ENCODE results near the gene ASIC4. TPM values are rescaled to one million over a fixed set of nuclear protein-coding genes. Genes with fewer than 3 reads are reported as not detected.

Gene ASIC4
- total and polyA plus RNA-seq, 2 of the 13 experiments (the other 11 are each of a cell fraction or from before 2014, with no cell fraction given), result 0.03 TPM; not detected in 1

DNA sequence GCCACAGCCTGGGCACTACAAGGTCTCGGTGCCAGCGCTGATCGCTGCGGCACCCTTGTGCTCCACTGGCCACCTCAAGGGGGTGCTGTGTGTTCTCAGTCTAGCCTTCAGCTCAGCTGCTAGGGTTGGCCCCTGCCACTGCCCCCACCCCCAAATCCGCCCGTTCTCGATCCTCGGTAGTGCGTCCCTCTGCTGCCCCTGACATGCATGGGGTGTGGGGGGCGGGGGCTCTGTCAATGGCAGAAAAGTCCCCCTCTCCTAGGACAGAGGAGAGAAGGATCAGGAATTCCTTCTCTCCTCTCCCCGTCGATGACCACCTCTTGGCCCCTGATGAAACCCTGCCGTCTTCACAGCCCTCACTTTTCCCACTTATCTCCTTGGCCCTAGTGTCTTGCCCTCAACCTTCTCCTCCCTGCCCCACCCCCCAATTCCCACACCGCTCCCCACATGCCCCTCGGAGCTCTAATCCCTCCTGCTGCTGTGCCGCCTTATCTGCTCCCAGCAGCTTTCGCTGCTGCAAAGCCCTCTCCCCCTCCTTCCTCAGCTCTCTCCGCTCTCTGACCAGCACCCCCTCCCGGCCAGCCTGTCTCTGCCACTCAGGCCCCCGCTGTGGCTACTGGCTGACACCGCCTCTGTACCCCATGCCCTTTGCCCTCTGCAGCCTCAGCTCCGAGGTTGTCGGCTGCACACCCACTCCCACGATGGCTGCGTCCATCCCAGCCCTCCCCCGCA lies 4.3 kb upstream of the ASIC4 start (continued):
- peak; percentile 20; the same call in 1 of the 2 replicates for TF ChIP-seq ZNF281 (CRISPR knock-in tag; IDR thresholded peaks at IDR 0.05; ENCODE audit: borderline replicate concordance)
- TF ChIP-seq, protein P1, sequence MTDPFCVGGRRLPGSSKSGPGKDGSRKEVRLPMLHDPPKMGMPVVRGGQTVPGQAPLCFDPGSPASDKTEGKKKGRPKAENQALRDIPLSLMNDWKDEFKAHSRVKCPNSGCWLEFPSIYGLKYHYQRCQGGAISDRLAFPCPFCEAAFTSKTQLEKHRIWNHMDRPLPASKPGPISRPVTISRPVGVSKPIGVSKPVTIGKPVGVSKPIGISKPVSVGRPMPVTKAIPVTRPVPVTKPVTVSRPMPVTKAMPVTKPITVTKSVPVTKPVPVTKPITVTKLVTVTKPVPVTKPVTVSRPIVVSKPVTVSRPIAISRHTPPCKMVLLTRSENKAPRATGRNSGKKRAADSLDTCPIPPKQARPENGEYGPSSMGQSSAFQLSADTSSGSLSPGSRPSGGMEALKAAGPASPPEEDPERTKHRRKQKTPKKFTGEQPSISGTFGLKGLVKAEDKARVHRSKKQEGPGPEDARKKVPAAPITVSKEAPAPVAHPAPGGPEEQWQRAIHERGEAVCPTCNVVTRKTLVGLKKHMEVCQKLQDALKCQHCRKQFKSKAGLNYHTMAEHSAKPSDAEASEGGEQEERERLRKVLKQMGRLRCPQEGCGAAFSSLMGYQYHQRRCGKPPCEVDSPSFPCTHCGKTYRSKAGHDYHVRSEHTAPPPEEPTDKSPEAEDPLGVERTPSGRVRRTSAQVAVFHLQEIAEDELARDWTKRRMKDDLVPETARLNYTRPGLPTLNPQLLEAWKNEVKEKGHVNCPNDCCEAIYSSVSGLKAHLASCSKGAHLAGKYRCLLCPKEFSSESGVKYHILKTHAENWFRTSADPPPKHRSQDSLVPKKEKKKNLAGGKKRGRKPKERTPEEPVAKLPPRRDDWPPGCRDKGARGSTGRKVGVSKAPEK (CRISPR knock-in tag; IDR thresholded peaks at IDR 0.05; ENCODE audit: borderline replicate concordance), result peak; percentile 87; the same call in 1 of the 2 replicates
- TF ChIP-seq ZNF496 (CRISPR knock-in tag; IDR thresholded peaks at IDR 0.05; ENCODE audit: insufficient replicate concordance), result no peak
- TF ChIP-seq, protein P2, sequence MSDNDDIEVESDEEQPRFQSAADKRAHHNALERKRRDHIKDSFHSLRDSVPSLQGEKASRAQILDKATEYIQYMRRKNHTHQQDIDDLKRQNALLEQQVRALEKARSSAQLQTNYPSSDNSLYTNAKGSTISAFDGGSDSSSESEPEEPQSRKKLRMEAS (IDR thresholded peaks at IDR 0.05), result no peak; the same call in 1 of the 2 replicates
- TF ChIP-seq FOXC1 (CRISPR knock-in tag; IDR thresholded peaks at IDR 0.05; ENCODE audit: borderline replicate concordance), result peak; percentile 88
- no peak for TF ChIP-seq ZNF3 (CRISPR knock-in tag; IDR thresholded peaks at IDR 0.05)
- TF ChIP-seq REL (CRISPR knock-in tag; conservative IDR thresholded peaks at IDR 0.05), result peak; percentile 49; the same call in 1 of the 2 replicates
- no peak for TF ChIP-seq SP140L (CRISPR knock-in tag; IDR thresholded peaks at IDR 0.05; ENCODE audit: borderline replicate concordance)
- peak; percentile 7 for TF ChIP-seq PCBP2 (optimal IDR thresholded peaks at IDR 0.05; ENCODE audit: low read depth, low read length, poor library complexity, severe bottlenecking)
- no peak for TF ChIP-seq ATF1 (CRISPR knock-in tag; IDR thresholded peaks at IDR 0.05)
- peak; percentile 91 for TF ChIP-seq XRCC5 (optimal IDR thresholded peaks at IDR 0.05; ENCODE audit: low read length)
- TF ChIP-seq HDAC1 (CRISPR knock-in tag; IDR thresholded peaks at IDR 0.05), result peak; percentile 33; the same call in 1 of the 2 replicates
- no peak for TF ChIP-seq NFKBIZ (CRISPR knock-in tag; IDR thresholded peaks at IDR 0.05)
- TF ChIP-seq SAFB2 (CRISPR knock-in tag; IDR thresholded peaks at IDR 0.05; ENCODE audit: borderline replicate concordance, low read depth), result 0 out of 2 replicates have a peak, but pooled peaks have one; percentile 77
- 0 out of 2 replicates have a peak, but pooled peaks have one; percentile 64 for TF ChIP-seq CAMTA2 (CRISPR knock-in tag; IDR thresholded peaks at IDR 0.05; ENCODE audit: borderline replicate concordance)
- TF ChIP-seq, protein P3, sequence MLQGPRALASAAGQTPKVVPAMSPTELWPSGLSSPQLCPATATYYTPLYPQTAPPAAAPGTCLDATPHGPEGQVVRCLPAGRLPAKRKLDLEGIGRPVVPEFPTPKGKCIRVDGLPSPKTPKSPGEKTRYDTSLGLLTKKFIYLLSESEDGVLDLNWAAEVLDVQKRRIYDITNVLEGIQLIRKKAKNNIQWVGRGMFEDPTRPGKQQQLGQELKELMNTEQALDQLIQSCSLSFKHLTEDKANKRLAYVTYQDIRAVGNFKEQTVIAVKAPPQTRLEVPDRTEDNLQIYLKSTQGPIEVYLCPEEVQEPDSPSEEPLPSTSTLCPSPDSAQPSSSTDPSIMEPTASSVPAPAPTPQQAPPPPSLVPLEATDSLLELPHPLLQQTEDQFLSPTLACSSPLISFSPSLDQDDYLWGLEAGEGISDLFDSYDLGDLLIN (CRISPR knock-in tag; IDR thresholded peaks at IDR 0.05; ENCODE audit: borderline replicate concordance), result no peak
- 0 out of 2 replicates have a peak, but pooled peaks have one; percentile 49 for TF ChIP-seq MZF1 (CRISPR knock-in tag; IDR thresholded peaks at IDR 0.05; ENCODE audit: borderline replicate concordance)
- no peak for TF ChIP-seq SMARCE1 (IDR thresholded peaks at IDR 0.05; ENCODE audit: borderline replicate concordance)
- TF ChIP-seq, protein P4, sequence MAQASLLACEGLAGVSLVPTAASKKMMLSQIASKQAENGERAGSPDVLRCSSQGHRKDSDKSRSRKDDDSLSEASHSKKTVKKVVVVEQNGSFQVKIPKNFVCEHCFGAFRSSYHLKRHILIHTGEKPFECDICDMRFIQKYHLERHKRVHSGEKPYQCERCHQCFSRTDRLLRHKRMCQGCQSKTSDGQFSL (CRISPR knock-in tag; IDR thresholded peaks at IDR 0.05), result 0 out of 2 replicates have a peak, but pooled peaks have one; percentile 58
- peak; percentile 46; the same call in 1 of the 2 replicates for TF ChIP-seq BATF2 (CRISPR knock-in tag; IDR thresholded peaks at IDR 0.05)
- TF ChIP-seq HNF4A (CRISPR knock-in tag; IDR thresholded peaks at IDR 0.05), result peak; percentile 32; the same call in 1 of the 2 replicates

Data from HepG2 (cell line).